GM19397 (cell line): ENCODE results near the gene CRADD.
A peak's percentile ranks its signal among the peaks of the same experiment; 100 is the strongest.

ENCODE experiments used
- ATAC-seq: cut with Tn5 transposase; IDR thresholded peaks from one replicate; pipeline ENCODE4 v1.9.1; 2021; ENCODE audit warnings: mild to moderate bottlenecking, moderate library complexity; ENCODE audit not compliant: unreplicated experiment

CRADD gene

DNA sequence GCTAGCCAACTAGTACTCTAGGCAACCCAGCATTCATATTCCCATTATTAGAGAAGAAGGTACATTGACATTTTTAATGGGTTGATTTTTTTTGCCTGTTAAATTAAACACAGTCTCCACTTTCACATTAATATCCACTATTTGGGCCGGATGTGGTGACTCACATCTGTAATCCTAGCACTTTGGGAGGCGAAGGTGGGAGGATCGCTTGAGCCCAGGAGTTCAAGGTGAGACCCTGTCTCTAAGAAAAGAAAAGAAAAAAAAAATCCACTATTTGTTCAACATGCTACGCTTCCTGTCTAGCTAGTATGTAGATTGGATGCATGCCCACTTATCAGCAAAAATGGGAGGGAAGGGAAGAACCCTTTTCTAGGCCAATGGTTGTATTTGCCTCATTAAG is 7.1 kb upstream of the CRADD start:
- ATAC-seq: no peak

DNA sequence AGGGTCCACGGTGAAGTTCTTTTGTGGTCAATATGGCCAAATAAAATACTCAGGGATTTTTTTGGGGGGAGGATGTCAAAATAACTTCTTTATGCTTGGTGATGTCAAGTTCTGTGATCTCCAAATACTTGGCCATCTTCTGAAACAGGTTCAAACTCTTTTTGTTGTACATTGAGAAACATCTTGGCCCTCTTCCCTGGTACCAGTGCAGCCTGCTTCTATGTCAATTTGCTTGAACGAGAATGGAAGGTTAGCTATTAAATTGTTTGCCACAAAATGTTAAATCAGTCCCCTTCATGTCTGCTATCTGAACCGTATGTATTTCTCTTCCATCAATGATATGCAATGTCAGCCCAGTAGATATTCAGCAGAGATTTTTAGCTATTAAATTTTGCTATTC is 6.1 kb upstream of the CRADD start:
- no peak for ATAC-seq

DNA sequence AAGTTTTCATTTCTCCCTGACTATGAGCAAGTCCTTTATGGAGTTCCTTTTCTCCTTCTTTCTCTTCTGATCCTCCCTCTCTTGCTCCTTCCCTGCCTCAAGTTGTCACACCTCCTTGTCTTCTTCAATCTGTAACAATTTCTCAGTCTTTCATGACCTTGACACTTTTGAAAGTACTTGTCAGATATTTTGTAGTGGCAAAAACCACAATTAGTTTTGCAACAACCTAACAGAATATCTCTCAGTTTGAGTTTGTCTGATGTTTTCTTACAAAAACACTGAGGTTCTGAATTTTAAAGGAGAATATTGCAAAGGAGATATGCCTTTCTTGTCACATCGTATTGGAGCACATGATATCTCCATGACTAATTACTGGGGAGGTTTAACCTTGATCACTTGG is 4.1 kb upstream of the CRADD start:
- no peak for ATAC-seq

DNA sequence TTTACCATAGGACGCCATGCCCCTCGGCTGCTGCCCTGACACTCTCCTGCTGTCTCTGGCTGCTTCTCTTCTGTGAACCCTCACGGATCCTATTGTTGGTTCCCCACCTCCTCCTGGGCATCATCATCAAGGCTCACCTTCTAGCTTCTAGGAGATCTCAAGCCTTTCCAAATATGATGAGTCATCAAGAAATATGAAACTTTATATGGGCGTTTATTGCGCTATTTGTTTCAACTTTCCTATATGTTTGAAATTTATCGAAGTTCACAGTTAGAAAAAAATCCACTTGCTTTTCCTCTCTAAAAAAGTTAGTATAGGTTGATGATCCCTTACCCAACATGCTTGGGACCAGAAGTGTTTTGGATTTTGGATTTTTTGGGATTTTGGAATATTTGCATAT is 2.8 kb upstream of the CRADD start:
- no peak for ATAC-seq

DNA sequence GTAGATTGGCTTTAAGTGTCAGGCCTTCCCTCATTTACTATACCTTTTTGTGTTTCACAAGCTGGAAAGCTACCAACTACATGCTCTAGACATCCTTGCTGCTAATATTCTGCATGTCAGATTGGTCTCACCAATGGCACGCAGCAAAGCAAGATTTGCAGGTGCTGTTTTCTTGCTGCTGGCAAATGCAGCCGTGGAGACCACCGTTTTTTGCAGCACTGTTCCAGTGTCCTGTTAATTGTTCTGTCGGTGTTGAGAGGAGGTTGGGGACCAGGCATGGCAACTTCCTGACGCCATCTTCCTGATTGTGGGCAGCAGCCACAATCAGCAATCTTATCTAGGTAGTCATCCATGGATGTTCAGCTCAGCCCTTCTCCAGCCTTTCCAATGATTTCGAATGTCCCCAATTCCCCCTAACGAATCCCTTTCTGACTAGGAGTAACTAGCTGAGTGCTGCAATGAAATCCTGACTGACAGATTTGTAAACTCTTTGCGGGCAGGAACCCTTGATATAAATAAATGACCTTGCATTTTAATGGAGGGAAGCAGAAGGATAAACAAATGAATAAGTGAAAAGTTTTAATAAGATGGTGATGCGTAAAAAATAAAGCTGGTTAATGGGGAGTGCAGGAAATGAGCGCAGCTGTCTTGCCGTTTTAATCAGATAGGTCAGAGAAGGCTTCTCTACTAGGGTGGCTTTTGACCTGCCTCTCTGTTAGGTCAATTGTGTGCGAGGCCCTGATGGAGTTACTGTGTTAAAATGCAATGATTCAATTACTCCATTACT is 574 bp upstream of the CRADD start:
- ATAC-seq: peak; percentile 8

DNA sequence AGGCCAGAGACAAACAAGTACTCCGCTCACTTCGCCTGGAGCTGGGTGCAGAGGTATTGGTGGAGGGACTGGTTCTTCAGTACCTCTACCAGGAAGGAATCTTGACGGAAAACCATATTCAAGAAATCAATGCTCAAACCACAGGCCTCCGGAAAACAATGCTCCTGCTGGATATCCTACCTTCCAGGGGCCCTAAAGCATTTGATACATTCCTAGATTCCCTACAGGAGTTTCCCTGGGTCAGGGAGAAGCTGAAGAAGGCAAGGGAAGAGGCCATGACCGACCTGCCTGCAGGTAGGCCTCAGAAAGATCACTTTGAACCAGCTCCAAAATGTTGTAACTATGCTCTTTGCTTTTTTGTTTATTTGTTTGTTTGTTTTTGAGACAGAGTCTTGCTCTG is 1.6 kb downstream of the CRADD start:
- no peak for ATAC-seq

DNA sequence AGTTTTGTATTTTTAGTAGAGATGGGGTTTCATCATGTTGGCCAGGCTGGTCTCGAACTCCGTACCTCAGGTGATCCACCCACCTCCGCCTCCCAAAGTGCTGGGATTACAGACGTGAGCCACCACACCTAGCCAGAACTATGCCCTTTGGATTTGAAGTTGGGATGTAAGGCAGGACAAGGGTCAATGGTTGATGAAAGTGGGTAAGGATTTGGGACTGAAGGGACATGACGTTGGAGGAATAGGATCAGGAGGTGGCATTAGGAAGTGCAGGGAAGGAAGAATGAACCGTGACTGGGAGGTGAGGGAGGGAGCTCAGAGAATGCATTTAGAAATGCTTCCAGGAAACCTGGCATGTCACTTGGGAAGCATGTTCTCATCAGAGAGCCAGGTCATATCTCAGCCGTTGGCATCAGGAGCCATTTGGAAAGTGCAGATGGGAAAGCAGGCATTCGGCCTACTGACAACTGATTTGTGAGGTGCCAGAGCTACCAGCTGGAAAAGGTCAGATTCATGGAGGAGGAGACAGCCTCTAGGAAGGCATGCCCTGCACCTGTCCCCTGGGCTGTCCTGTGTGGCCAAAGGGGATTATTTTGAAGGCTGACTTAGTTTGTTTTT is 2.2 kb downstream of the CRADD start:
- ATAC-seq: no peak

DNA sequence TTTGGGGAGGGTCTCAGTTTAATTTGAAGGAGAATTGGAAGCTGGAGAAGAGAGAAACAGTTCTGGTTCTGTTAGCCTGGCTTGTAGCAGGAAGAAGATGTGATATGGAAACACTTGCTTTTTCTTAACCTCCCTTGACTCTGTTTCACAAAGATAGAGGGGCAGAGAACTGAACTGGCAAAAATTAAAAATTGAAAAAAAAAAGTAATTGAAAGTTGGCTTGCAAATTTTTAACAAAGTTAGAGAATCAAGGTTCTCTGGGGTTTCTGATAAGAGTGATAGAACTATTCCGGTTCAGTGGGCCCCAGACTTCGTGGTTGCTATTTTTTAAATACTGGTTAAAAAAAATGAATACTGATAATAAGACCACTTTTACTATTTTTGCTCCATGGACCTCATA is 2.8 kb downstream of the CRADD start:
- no peak for ATAC-seq

DNA sequence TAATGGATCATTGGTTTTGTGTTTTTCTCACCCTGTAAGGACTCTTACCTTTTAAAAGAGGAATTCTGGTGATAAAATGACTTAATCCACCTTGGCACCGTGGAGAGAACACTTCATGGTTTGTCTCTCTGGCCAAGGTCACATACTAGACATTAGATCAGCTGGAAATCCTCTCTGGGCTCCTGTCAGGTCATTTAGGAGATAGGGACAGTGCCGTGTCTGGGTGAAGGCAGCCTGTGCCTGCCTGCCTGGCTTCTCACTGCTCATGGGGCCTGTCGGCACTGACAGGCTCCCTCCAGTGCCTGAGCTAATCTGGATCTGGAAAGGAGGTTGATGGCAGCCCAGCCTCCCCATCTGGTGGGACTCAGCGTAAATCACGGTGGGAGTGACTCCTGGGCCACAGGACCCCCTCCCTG is 5.7 kb downstream of the CRADD start:
- no peak for ATAC-seq

DNA sequence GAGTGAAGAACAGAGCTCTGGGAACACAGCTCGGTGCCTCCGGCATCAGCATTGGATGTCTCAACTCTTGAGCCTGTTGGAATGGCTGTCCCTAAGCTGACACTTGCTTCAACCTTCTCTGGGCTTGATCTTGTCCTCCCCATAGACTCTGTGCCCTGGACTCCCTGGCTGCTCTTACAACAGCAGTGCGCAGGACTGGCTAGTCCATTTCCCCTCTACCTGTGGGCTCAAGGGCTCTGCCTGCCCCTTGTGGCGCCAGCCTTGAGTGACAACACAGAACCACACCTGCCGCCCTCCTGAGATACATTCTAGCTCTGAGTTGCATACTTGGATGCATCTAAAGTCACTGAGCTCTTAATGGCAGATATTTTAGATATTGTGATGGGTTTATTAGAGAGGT is 6.2 kb downstream of the CRADD start:
- ATAC-seq: no peak

DNA sequence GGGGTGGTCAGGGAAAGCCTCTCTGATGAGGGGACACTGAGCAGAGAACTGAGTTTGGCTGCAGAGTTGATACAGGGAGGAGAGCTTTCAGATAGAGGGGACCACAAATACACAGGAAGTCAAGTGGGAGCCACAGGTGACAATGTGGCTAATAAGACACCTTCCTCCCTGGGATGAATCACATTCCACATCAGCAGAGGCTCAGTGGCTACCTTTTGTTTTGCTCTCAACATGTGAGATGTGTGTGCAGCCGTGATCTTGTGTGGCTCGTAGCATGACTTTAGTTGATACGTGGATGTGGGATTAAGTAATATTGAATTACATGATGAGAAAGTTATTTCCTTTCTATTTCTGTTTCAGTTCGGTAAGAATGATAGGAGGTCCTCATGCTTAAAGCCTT is 7.5 kb downstream of the CRADD start:
- no peak for ATAC-seq

DNA sequence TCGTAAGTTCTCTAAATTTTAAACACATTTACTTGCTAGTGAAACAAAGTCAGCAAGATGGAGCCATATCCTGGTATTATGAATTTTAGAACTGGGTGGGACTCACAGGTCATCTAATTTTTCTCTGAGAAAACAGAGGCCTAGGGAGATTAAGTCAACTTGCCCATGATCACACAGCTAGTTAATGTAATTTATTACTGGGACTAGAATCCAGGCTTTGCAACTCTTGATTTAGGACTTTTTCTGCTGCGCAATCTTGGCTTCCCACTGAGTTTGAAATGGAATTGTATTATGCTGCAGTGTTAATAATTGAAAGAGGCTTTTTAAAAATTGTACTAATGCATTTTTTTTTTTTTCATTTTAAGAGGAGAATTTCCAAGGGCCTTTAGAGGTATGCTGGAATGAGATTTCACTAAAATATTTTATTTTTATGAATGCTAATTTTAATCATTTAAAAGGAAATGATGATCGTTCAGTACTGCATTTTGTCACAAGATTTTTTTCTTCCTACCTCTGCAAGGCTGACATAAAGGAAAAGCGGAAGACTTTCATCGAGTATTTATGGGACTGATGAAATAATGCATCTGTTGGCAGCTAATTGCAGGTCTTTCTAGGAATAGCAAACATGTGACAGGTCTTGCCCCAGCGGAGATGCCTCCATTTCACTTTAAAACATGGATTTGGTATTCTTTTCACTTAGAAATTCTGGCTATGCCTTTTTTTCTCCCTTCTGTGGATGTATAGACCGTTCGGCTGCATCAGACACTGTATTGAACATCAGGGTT is 9.6 kb downstream of the CRADD start:
- ATAC-seq: no peak

DNA sequence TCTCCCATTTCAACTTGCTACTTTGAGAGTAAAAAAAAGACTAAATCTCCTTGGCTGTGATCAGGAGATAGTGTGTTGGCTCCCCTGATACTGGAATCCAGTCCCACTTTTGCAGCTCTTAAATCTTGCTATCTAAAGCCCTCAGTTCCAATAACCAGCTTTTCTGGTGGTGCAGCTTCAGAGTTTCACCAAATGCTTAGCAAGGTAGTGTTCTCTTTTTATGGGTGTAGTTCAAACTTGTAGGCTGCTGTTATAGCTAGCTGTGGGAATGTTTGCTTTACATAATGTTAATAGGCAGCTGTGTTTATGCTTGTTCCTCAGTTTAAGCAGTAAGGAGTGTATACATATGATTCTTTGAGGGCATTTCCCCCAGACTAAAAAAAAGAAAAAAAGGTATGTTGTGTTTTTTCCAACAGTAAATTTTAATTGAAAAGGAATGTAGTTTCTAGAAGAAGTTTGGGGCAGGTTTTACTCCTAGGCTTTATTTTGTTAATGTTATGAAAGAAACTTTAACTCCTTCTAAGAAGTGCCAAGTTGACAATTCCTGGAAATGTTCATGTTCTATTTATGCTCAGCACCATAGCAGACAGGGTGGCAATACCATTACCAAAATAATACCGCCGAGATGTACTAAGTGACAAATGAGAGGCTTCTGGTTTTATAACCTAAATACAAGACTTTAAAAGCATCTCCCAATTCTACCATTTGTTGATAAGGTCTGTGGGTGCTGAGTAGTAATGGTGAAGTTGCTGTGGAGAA is 12.1 kb downstream of the CRADD start:
- ATAC-seq: no peak

DNA sequence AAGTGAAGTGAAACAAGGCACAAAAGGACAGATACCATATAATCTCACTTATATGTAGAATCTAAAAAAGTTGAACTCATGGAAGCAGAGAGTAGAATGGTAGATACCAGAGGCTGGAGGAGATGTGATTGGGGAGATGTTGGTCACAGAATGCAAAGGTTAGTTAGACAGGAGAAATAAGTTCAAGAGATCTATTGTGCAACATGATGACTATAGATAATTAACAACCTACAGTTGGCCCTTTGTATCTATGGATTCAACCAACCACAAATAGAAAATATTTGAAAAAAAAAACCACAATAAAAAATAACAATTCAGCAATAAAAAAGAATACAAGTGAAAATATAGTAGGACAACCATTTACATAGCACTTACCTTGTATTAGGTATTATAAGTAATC is 19.3 kb downstream of the CRADD start:
- ATAC-seq: no peak

DNA sequence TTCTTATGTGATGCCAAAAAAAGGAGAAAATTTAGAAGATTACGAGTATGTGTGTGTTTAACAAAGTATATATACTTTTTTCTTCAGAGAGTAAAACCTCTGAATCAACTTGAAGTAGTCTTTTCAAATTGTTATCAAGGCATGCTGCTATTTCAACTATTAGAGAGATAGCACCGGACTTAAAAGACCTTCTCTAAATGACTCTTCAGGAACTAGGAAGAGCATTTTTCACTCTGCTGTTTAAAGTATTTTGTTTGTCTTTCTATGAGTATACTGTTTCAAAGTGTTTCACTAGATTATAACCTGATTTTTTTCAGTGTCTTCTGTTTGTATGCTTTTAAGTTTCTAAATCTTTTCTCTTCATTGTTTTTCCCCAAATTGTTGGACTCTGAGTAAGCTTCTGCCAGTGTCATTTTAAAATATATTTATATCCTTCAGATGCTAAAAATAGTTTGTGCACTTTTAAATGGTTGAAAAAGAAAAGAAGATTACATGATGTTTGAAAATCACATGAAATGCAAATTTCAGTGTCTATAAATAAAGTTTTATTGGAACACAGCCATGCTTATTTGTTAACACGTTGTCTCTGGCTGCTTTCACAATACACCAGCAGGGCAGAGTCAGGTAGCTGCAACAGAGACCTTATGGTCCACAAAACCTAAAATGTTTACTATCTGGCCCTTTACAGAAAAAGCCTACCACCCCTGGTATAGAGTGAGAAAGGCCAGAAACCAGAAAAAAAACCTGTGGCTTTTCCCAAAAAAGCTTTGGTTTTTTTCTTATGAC is 21.3 kb downstream of the CRADD start:
- no peak for ATAC-seq

DNA sequence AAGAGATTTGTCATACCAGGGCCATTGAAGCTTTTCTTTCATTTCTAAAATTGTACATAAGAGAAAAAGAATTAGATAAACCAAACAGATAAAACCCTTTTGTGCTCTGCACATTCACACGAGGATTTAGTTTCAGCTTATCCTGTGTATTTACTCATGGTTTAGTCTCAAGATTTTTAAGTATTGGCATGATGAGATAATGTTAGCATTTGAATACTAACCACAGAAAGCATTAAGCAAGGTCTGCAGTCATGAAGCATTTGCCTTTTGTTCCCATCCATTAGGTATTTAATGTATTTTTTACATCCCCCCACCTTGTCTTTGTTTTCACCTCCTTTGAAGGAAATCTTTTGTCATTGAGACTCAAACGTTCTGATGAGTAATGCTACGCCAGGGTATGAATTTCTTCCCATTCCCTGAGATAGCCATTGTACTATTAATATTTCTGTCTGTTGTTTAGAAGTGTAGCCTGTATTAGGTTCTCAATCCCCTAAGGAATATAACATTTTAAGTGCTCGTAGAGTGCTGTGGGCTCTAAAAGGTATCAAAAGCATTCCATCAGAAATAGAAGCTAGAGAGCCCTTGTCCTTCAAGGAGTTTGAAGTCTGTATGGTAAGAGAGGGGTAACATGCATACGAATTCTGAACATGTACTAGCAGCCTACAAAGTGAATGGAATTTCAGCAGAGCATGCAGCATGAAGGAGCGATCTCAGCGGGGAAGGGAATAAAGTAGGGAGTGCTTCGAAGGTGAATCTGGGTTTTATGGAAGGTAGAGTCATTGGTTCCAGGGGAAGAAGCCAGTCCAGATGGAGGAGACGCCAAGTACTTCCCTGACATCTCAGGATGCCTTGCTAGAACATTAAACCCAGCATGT is 22.3 kb downstream of the CRADD start:
- no peak for ATAC-seq

DNA sequence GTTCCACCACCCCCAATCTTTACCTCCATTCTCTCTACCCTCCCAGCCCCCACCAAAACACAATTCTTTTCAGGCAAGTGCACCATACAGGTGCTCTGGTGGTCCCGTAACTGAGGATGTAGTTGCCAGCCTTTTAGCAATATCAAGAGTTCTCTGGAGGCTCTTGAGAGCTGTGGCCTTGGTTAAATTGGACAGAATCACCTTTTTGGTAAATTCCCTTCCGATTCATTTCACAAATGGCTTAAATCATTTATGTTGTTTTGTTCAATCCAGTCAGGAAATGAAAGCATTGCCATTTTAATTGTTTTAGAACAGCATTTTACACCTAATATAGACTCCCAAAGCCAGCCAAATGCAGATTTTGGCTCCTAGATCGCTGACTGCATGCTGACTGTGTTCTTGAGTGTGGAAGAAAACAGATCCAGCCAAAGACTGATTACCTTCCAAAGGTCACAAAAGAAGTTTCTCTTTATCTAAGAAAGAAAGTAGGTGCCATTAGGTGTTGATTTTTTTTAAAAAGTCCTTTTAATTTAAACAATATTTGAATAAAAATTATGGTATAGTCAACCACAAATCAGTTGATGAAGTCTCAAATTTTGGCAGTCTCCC is 25.6 kb downstream of the CRADD start:
- ATAC-seq: no peak

DNA sequence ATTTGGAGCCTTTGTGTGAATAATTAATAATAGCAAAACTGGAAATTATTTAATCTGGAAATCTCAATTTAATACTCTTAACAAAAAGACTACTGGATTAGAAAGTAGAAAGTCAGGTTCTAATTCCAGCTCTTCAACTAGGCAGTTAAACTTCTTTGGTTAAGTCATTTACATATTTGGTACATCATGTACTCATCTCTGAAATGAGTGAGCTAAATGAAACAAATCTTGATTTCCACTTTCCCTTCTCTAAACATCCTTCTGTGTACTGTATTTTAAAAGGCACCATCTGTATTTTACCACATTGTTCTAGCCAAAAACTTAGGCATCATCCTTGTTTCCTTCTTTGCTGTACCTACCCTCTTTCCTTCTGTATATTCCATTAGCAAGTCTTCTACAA is 26.9 kb downstream of the CRADD start:
- ATAC-seq: no peak

DNA sequence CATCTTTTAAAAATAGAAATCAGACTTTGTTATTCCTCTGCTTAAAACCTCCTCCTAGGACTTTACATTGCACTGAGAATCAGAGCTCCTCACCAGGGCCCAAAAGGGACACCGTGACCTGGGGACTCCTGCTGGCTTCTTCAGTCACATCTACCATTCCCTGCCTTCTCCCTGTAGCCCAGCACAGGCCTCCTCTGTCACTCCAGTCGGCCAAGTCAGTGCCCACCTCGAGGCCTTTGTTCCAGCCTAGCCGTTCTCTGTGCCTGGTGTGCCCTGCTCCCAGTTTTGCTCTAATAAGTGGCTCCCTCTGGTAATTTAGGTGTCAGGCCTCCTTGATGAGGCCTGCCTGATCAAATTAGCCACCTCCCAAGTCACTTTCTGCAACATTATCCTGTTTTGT is 27.4 kb downstream of the CRADD start:
- ATAC-seq: no peak
